Epithelial cell of prostate (primary cell): ENCODE measurements around the gene APOB.

Experiments
- DNase-seq: peaks from one replicate; pipeline ENCODE4 v3.0.0-alpha.2; 2011; ENCODE audit warnings: low read depth, low spot score
- H3K27ac ChIP-seq: fragments of 450-650 bp; 2 replicates; pipeline ENCODE4 v1.5.1; 2017; ENCODE audit warnings: mild to moderate bottlenecking

Gene APOB

DNA sequence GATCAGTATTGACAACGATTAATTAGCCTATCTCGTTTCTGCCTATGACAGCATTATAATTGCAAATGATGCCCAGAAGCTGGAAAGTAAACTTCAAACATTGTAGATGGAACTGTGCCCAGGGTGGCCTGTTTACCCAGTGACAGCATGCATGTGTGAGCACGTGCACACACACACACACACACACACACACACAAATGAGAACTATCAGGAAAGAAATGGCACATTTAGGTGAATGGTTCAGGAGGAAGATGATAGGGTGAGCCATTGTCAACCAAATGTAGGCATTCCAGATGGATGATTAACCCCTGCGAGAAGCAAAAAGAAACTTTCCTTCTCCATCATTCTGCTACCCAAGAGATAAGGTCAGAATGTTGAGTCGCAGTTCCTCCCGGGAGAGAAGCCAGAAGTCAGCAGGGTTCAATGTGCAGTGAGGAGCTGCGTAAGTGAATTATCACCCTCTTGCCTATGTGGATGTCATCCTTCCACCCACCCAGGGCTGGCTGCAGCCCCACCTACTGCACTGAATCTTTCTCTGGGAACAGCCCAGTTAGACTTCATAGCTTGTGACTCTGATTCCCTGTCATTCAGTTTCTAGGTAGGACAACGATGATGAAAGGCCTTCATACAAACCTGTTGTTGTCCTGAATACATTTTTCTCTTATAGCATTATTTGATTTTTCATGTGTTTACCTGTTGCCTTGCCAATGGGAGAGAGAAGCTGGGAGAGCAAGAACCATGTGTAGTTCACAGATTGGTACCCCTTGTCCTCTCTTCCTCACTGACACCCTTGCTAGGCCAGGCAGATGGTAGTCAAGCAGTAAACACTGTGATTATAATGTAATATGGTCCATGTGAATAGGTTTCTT lies 3.5 kb upstream of the APOB start:
- H3K27ac ChIP-seq: no peak overlapping the region
- DNase-seq: no peak

DNA sequence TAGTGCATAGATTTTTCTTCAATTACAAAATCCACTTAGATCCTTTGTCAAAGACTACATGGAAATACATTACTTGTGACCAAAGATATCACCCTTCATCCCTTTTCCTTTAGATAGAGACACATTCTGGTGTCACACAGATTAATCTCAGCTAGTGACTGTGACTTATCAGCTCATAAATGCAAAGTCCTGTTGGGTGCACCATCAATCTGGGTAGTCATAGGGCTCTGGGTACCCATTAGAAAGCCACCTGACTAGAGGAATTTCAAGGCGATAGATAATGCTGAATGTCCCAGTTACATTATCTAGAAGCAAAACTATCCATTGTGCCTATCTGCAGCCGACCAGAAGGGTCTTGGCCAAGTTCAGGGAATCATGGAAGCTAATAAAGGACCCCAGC lies 2.6 kb upstream of the APOB start:
- H3K27ac ChIP-seq: no peak overlapping the region

DNA sequence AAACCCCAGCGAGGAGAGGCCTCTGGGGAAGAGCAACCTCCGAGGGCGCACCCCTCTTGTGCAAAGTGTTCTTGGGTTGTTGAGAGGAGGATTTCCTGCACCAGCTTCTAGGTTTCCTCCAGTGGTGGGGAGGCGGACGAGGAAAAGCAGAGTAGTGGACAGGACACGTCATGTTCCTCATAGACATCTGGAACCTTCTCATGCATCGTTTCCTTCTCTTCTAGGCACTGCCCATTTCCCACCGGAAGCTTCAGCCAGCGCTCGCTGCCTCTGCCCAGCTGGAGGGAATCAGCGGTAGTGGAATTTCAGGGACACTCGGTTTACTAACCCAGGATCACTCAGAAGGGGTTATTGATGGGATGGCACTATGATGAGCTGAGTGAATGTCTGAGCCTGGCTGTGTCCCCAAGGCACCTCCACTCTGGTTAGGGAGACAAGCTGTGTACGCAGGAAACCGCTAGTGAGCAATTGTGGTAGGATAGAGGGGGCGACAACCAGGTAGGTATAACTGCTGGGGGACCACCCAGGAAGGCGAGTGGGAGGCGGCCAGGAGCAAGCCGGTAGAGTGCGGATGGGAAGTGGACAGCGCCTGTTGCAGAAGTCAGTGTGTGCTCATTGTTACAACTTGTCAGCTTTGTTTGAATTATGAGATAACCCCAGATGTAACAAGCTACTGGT lies 960 bp upstream of the APOB start:
- no peak for DNase-seq
- no peak overlapping the region for H3K27ac ChIP-seq

More for the DNA sequence above, 2.6 kb upstream of the APOB start:
- DNase-seq: no peak

DNA sequence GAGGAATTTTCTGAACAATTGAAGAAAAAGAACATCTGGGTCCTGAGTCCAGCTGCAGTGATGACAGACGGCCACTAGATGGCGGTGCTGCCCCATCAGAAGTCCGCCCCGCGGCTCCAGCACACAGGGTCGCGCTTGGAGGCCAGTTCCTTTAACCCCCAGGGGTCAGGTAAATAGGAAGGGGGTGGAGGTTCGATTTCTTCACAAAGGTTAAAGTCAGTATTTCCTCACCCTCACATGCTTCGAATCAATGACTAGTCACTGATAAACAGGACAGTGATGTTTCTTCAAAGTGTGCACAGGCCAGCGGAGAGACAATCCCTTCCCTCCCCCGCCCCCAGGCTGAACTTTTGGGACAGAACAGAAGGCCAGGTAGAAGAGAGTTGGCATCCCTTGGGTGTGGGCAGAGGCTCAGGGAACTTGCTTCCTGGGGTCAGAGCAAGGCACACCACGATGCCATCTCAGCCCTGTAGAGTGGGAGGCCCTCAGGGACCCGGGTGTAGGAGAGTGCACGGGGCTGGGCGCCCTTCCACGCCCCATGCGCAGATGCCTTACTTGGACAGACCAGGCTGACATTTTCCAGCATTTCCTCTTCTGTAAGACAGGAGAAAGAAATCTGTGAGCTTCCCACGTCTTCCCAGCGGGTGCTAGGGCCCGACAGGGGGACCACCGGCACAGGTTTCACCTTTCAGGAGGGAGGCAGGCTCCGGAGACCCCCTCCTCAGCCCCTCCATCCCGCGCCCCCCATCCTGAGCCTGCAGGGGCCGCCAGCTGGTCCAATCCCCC lies 722 bp downstream of the APOB start:
- no peak overlapping the region for H3K27ac ChIP-seq
- DNase-seq: no peak

DNA sequence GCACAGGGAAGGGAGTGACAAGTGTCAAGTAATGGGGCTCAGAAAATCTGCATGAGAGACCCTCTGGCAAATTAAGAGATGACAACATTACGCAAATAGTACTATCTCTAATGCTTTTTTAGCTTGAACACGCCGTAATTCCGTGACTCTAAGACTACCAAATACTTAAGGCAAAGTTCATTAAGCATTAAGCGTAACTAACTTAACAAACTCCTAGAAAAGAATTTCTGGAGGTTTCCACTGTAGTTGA lies 1.2 kb downstream of the APOB start:
- no peak overlapping the region for H3K27ac ChIP-seq
- DNase-seq: no peak

DNA sequence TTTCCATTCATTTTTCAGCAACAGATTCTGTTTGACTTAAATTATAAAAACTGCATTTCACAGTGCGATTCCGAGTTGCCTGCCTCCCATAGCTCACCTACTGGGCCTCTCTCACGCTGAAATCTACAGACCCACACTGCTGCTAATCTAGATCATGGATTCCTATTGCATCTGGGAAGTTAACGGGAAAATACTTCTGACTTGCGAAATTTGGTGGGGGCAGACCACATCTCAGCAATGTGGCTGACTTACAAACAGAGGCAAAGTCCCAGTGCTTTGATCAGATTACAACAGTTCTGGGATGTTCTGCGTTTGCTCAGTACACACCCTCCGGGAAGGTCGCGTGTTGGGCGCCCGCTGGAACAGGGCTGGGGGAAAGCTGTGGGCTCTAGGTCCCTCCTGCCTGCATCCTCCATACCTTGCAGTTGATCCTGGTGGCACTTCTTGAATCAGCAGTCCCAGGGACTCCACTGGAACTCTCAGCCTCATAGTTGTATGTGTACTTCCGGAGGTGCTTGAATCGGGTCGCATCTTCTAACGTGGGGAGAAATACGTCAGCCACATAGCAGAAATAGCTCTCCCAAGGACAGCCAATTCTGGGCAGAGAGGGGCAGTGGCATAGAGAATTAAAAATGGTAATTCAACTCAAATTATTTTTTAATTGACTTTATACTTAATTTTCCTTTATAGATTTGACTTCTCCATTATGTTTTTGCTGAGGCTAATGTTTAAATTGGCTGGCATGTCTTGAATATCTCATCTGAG lies 1.7 kb downstream of the APOB start:
- no peak overlapping the region for H3K27ac ChIP-seq
- no peak for DNase-seq

DNA sequence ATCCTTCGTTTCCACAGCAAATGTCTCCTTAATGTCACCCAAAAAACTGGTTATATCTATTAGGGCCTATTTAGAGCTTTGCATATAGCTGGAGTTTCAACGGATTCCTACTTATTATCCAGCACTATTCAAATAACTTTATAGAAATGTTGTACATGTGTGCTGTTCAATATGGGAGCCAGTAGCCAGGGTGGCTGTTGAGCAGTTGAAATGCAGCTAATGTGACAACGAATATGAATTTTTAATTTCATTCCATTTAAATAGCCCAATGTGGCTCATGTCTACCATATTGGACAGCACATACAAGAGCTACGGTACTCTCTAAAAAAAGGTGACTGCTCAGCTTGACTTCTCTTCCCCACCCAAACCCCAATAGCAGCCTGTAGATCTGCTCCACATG lies 2.4 kb downstream of the APOB start:
- H3K27ac ChIP-seq: no peak overlapping the region
- DNase-seq: no peak

DNA sequence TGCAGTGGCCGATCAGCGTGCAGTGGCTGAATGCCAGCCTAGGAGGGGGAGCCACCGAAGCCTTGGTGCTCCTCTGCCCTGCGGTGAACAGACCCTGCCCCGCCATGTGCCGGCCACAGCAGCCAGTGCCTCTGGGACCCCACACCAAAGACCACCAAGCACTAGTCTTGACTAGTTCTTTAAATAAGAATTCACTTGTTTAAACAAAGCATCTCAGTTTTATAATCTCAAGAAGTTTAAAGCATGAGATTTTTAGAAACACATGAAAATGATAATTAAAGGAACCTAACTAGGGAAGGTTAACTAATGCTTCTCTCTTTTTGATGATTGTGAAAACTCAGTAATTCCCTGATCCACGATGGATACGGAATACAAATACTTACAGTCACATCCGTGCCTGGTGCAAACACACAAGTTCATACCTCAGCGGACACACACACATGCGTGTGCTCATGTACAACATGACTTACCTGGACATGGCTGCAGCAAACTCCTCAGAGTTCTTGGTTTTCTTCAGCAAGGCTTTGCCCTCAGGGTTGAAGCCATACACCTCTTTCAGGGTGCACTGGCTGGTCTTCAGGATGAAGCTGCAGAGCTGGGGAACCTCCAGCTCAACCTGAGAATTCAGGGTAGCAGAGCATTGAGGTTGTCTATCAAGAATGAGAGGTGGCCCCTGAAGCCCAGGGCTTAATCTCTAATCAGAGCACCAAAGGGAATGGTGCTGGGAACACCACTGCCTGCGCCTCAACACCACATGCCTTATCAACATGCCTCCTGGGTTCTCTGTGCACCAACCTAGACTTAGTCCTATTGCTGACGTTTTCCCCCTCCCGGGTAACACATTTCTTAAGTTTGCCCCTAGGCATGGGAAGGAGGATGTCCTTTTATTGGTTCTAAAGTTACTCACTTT lies 3.1 kb downstream of the APOB start:
- DNase-seq: no peak
- no peak overlapping the region for H3K27ac ChIP-seq

DNA sequence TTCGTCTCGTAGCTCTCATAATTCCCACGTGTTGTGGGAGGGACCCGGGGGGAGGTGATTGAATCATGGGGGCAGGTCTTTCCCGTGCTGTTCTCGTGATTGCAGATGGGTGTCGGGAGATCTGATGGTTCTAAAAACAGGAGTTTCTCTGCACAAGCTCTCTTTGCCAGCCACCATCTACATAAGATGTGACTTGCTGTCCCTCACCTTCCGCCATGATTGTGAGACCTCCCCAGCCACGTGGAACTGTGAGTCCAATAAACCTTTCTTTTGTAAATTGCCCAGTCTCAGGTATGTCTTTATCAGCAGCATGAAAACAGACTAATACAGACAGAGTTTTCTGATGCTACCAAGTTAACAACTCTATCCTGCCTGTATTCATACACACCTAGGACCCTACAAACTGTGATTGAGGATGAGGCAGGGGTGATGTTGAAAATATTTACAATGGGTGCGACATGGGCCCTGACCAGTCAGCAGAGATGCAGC lies 3.9 kb downstream of the APOB start:
- no peak overlapping the region for H3K27ac ChIP-seq
- no peak for DNase-seq

DNA sequence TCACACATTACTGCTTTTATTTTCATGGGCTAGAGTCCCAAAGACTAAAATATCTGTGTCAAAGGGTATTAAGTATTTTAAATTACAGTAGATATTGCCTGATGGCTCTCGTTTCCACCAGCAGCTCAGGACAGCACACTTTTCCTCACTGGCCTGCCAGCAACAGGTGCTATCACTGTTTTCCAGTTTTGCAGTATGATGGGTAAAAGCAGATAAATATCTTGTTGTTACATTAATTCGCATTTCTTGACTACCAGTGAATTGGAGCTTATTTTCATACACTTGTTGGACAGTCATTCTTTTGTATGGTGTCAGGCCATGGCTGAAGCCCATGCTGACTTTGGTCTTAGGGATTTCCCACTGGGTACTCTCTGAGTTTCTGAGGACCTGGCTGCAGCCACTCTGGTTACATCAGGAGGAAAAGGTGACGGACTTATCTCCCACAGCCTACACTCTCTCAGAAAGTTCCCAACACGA lies 4.8 kb downstream of the APOB start:
- DNase-seq: no peak
- H3K27ac ChIP-seq: peak overlapping the region; percentile 56

DNA sequence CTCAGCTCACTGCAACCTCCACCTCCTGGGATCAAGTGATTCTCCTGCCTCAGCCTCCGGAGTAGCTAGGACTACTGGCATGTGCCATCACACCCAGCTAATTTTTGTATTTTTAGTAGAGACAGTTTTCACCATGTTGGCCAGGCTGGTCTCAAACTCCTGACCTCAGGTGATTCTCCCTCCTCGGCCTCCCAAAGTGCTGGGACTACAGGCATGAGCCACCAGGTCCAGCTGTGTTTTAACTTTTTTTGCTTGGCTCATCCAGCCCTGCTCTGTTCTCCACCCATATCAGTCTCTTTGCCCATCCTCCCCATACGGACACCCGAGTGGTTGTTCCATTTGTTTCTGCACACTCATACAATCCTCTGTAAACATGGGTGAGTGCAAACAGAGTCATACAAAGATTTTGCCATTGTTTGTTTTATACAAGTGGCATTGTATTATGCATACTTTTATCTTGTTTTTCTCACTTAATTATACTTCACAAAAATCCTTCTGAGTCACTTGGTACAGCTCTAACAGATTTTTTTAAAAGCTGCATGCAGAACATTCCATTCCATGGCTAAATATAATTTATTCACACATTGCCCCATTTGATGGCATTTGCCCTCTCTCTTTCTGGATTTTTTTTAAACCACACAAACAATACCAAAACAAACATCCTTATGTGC lies 5.3 kb downstream of the APOB start:
- H3K27ac ChIP-seq: peak overlapping the region; percentile 56
- peak; percentile 44 for DNase-seq

DNA sequence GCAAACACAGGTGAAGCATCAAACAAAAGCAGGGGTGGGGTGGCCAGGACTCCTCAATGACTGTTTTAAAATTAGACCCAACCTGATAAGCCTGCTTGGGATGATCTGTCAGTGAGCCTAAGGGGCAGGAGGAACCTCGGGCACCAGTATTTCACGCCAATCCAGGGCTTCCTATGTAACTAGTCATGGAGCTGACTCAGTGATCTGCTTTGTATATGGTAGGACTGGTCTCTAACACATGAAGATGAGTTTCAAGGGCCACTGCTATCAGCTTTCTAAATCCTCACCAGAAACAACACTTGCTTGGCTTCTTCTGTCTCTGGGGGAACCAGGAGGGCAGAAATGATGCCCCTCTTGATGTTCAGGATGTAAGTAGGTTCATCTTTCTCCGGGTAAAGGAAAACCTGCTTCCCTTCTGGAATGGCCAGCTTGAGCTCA lies 6.2 kb downstream of the APOB start:
- peak; percentile 49 for DNase-seq
- peak overlapping the region; percentile 56 for H3K27ac ChIP-seq

DNA sequence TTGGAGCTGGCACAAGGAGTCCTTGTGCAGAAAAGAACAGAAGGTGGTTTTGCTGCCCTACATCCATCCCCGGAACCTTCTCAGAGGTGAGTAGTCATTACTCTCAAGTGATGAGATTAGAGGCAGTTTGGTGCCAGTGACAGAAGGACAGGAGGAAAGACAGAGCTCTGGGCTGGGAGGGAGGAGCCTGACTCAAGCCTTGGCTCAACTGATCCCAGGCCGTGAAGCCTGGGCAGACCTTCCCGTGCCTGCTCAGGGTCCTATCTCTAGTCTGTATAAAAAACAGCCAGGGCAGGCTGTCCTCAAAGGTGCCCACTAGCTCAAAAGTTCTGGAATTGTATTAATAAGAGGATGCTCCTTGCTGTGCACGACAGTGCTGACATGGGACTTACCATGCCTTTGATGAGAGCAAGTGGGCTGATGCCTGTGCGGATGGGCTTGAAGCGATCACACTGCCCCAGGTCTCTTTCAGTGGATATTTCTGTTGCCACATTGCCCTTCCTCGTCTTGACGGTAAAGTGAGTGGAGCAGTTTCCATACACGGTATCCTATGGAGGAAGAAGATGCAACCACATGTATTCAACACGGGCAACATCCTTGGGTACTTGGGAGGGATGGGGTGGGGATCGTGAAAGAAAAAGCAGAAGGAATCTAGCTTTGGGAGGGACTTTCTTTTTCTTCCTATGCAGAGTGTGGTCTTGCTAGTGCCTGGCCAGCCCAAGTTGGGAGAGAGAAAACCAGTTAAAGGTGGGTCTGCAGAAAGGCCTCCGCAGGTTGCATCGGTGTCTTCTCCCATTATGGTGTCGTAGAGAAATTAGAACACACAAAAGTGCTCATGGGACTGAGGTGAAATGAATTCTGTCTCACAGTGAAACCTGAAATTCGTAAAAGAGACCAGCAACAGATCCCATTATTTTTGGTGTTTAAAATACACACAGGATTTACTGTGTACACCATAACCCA lies 6.9 kb downstream of the APOB start:
- H3K27ac ChIP-seq: peak overlapping the region; percentile 56
- DNase-seq: no peak

DNA sequence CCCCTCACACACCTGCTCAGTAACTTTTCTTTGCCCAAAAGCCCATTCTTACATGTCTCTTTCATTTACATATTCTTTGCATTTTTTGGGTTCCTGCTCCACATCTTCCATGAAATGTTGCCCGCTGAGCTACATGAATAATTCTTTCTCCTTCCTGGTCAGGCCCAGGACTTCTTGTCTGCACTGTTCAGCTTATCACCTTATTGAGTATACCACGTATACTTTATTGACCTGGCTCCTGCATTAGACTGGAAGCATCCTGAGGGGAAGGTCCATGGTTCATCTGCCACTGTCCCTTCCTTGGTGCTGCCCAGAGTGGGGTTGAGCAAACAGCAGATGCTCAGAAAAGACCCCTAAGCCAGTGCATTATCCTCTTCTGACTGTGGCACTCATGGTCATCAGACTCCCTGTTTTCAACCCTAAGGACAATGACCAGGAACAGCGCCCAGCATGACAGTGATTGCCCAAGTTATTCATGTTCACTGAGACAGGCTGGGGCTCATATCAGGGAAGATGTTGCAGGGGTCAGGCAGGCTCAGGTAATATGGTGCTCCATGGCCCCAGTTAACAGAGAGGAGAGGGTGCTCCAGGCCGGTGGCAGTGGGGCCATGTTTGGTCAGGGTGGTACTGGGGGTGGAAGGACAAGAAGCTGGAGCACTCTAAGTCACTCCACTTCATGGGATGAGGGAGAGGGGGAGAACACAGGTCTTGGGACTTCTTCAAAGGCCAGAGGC lies 7.7 kb downstream of the APOB start:
- H3K27ac ChIP-seq: no peak overlapping the region
- no peak for DNase-seq

DNA sequence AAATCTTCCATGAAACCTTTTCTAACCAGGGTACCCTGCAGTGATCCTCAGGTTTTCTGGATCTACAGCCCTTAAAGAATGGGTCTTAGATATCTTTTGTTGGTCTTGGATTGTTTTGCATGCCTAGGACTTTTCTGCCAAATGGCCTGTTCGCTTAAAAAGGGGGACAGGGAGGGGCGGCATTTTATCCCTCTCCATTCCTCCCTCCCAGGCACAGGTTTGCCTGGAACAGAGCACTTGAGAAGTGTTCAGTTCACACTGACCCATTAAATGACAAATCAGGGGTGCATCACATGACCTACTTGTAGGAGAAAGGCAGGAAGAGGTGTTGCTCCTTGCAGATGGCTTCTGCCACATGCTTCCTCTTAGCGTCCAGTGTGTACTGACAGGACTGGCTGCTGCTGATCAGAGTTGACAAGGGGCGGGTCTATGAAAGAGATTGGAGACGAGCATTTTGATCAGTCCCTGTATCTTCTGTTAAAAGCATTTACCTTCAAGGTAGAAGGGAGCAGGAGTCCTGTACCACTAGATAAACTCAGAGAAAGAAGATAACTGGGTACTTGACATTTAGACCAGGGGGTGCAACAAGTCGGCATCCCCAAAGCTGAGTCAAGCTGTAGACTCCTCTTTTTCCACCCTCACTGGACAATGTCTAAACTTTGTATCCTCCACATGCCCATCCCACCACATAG lies 8.4 kb downstream of the APOB start:
- no peak for DNase-seq

DNA sequence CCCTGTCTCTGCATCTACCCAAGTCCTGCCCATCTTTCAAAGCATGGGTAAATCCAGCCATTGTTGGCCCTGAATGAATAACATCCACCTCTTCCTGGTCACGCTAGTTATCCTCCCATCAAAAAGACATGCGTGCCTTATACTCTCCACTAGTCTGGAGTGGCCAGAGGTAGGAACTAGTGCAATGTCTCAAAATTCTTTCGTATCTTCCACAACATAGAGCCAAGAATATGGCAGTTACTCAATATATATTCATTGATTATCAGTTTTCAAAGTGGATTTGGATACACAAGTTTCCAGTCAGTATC lies 8.9 kb downstream of the APOB start:
- no peak for DNase-seq
- H3K27ac ChIP-seq: no peak overlapping the region

More for the DNA sequence above, 8.4 kb downstream of the APOB start:
- no peak overlapping the region for H3K27ac ChIP-seq
